ENCODE data around the gene NCSTN. TPM values are rescaled to one million over a fixed set of nuclear protein-coding genes. Genes with fewer than 3 reads are reported as not detected.

Gene NCSTN
- total and polyA plus RNA-seq, 8 donors: 14.5 to 123 (median 41.8) TPM

- WGBS, 5 donors: 55 to 64% (median 59%) methylated on average over 10 to 15 of the region's 15 CpGs
- H3K36me3 ChIP-seq: no peaks in the 10 kb centered on the region
- DNase-seq: no peak
- no peak within 1 kb of the TSS for H3K4me3 ChIP-seq
- no peak within 1 kb of the TSS for H3K27ac ChIP-seq
- no peaks in the 10 kb centered on the region for H3K4me1 ChIP-seq
- intact Hi-C loops (cut with DNase I; ENCODE audit: low total_unique reads): no loop called here
- H3K9me3 ChIP-seq: no peaks in the 10 kb centered on the region
- no peak for TF ChIP-seq POLR2A (IDR thresholded peaks at IDR 0.05)
- TF ChIP-seq, protein P1, sequence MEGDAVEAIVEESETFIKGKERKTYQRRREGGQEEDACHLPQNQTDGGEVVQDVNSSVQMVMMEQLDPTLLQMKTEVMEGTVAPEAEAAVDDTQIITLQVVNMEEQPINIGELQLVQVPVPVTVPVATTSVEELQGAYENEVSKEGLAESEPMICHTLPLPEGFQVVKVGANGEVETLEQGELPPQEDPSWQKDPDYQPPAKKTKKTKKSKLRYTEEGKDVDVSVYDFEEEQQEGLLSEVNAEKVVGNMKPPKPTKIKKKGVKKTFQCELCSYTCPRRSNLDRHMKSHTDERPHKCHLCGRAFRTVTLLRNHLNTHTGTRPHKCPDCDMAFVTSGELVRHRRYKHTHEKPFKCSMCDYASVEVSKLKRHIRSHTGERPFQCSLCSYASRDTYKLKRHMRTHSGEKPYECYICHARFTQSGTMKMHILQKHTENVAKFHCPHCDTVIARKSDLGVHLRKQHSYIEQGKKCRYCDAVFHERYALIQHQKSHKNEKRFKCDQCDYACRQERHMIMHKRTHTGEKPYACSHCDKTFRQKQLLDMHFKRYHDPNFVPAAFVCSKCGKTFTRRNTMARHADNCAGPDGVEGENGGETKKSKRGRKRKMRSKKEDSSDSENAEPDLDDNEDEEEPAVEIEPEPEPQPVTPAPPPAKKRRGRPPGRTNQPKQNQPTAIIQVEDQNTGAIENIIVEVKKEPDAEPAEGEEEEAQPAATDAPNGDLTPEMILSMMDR (IDR thresholded peaks at IDR 0.05): no peak
- H3K27me3 ChIP-seq: peaks cover 0 to 33% (median 6%) of the 10 kb centered on the region in 3 donors
These were observed 23.7 kb downstream of the NCSTN start, which contains the start of gene NHLH1 for GRCh38 chr1:160366731-160367515. Gene NHLH1 (plus strand): TSS chr1:160367071. CDS start chr1:160370732, 3,661 bp downstream.

DNA sequence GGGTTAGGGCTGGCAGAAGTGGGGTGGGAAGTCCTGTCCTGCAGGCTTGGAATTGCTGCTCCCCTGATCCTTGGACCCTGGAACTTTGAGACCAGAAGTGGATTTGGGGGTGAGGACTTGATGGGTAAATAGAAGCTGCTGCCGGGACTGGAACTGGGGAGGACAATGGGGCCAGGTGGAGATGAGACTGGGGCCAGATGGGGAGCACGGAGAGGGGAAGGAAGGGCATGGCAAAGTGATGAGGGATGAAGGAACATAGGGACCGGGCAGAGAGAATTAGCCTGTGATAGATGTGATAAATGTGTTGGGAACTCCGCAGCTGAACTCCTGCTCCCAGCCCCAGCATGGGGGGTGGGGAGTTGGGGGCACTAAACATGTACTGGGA lies 24.3 kb downstream of the NCSTN start:
- H3K36me3 ChIP-seq: no peaks in the 10 kb centered on the region
- no peak overlapping the region for H3K27ac ChIP-seq
- intact Hi-C loops (cut with DNase I; ENCODE audit: low total_unique reads): no loop called here
- TF ChIP-seq EP300 (IDR thresholded peaks at IDR 0.05): no peak
- TF ChIP-seq, protein P1 (IDR thresholded peaks at IDR 0.05): no peak
- TF ChIP-seq POLR2A (IDR thresholded peaks at IDR 0.05): no peak
- no peak for TF ChIP-seq POLR2AphosphoS5 (IDR thresholded peaks at IDR 0.05)
- H3K9me3 ChIP-seq: no peaks in the 10 kb centered on the region
- no peak for DNase-seq
- 32 to 56% (median 47%) methylated on average over 4 of the region's 4 CpGs for WGBS, 5 donors
- no peaks in the 10 kb centered on the region for H3K4me1 ChIP-seq
- H3K4me3 ChIP-seq: no peak overlapping the region
- H3K27me3 ChIP-seq: peaks cover 0 to 39% (median 6%) of the 10 kb centered on the region in 3 donors

- Histone ChIP-seq H3K4me1 (no peaks in the 10 kb centered on the region), H3K27ac (no peak overlapping the region), H3K9me3 (no peaks in the 10 kb centered on the region), H3K36me3 (no peaks in the 10 kb centered on the region), H3K4me3 (no peak overlapping the region), H3K27me3 (peaks cover 0 to 44% (median 6%) of the 10 kb centered on the region in 3 donors)
- TF ChIP-seq POLR2AphosphoS5 (IDR thresholded peaks at IDR 0.05) (no peak), POLR2A (IDR thresholded peaks at IDR 0.05) (no peak), EP300 (IDR thresholded peaks at IDR 0.05) (no peak)
- TF ChIP-seq, protein P1 (IDR thresholded peaks at IDR 0.05): no peak
- no peak for DNase-seq
- 70 to 89% (median 79%) methylated on average over 4 of the region's 4 CpGs for WGBS, 5 donors
- intact Hi-C loops (cut with DNase I; ENCODE audit: low total_unique reads): no loop called here
These were observed 25.0 kb downstream of the NCSTN start for GRCh38 chr1:160367934-160368923.

DNA sequence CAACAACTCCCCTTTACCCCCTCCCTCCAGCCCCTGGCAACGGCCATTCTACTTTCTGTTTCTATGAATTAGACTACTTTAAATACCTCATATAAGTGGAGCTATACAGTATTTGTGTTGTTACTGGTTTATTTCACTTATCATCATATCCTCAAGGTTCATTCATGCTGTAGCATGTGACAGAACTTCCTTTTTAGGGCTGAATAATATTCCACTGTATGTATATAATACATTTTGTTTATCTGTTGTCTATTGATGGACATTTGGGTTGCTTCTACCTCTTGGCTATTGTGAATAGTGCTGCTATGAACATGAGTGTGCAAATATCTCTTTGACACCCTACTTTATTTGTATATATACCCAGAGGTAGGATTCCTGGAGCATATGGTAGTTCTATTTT lies 25.9 kb downstream of the NCSTN start:
- H3K9me3 ChIP-seq: no peaks in the 10 kb centered on the region
- H3K27ac ChIP-seq: no peak overlapping the region
- no peaks in the 10 kb centered on the region for H3K4me1 ChIP-seq
- H3K27me3 ChIP-seq: peaks cover 0 to 44% (median 6%) of the 10 kb centered on the region in 3 donors
- intact Hi-C loops (cut with DNase I; ENCODE audit: low total_unique reads): no loop called here
- TF ChIP-seq, protein P1 (IDR thresholded peaks at IDR 0.05): no peak
- TF ChIP-seq EP300 (IDR thresholded peaks at IDR 0.05) (no peak), POLR2AphosphoS5 (IDR thresholded peaks at IDR 0.05) (no peak), POLR2A (IDR thresholded peaks at IDR 0.05) (no peak)
- no peaks in the 10 kb centered on the region for H3K36me3 ChIP-seq
- DNase-seq: no peak
- 57 to 85% (median 77%) methylated on average over 1 of the region's 1 CpG for WGBS, 5 donors
- H3K4me3 ChIP-seq: no peak overlapping the region

All from stomach (tissue), 9 donors.